H1 (cell line): ENCODE results near the gene ZNF791. TPM values are rescaled to one million over a fixed set of nuclear protein-coding genes. Genes with fewer than 3 reads are reported as not detected.

Source experiments
- CTCF ChIA-PET: fragments of 300-600 bp; sonication (Branson Sonifier 250); formaldehyde crosslinking; loops from one replicate; lab custom pipeline; 2021; ENCODE audit not compliant: partially characterized antibody; lab: Charles Lee
- POLR2A ChIA-PET: fragments of 300-600 bp; sonication (Branson Sonifier 250); formaldehyde crosslinking; loops from one replicate; lab custom pipeline; 2021; ENCODE audit warnings: inconsistent platforms; ENCODE audit not compliant: partially characterized antibody; lab: Charles Lee
- DNase-seq, 2 experiments: peaks; one replicate each; pipeline versions ENCODE4 v3.0.0 to v3.0.0-alpha.2; 2010 to 2022; ENCODE audit warnings: low spot score in 2 of 2, low read depth in 1 of 2, mixed read lengths in 1 of 2
- FAIRE-seq: peaks from 2 replicates; lab custom pipeline; 2011; peaks lifted over from hg19 to GRCh38; lab: Jason Lieb, UNC
- H2AFZ ChIP-seq: 2 replicates; pipeline ENCODE4 v1.8.1; 2012; ENCODE audit warnings: low read length, inconsistent platforms
- H2AK5ac ChIP-seq: 2 replicates; pipeline ENCODE4 v1.6.1; 2013; ENCODE audit warnings: low read depth, low read length
- H2BK120ac ChIP-seq: replicated peaks from 2 replicates; pipeline ENCODE3; 2013; ENCODE audit warnings: low read depth, low read length, inconsistent platforms
- H2BK12ac ChIP-seq: 2 replicates; pipeline ENCODE4 v1.6.1; 2013; ENCODE audit warnings: low read depth, low read length
- H2BK15ac ChIP-seq: 2 replicates; pipeline ENCODE4 v1.6.1; 2013; ENCODE audit warnings: low read length
- H2BK20ac ChIP-seq: 2 replicates; pipeline ENCODE4 v1.6.1; 2013; ENCODE audit warnings: low read length
- H2BK5ac ChIP-seq: 2 replicates; pipeline ENCODE4 v1.6.1; 2013; ENCODE audit warnings: low read depth, low read length
- H3K14ac ChIP-seq: 2 replicates; pipeline ENCODE4 v1.6.1; 2013; ENCODE audit warnings: inconsistent platforms; ENCODE audit not compliant: insufficient read length
- H3K18ac ChIP-seq: 2 replicates; pipeline ENCODE4 v1.6.1; 2013; ENCODE audit warnings: low read length; ENCODE audit errors: extremely low read depth
- H3K23ac ChIP-seq: 2 replicates; pipeline ENCODE4 v1.6.1; 2013; ENCODE audit warnings: inconsistent platforms; ENCODE audit not compliant: insufficient read length
- H3K23me2 ChIP-seq: 2 replicates; pipeline ENCODE4 v1.6.1; 2013; ENCODE audit warnings: low read depth, low read length
- H3K27ac ChIP-seq: 2 replicates; pipeline ENCODE4 v1.6.1; 2011; ENCODE audit warnings: low read depth, low read length, inconsistent platforms
- H3K27me3 ChIP-seq, 4 experiments: replicated peaks in 1 of 4; 1 replicate in 1 of 4; 2 replicates in 3 of 4; pipeline versions ENCODE4 v1.6.1 to v1.8.1; 2011 to 2013; ENCODE audit warnings: low read length in 3 of 4, mild to moderate bottlenecking in 3 of 4, inconsistent platforms in 2 of 4, mixed read lengths in 2 of 4, moderate library complexity in 1 of 4; ENCODE audit not compliant: control insufficient read depth in 3 of 4, insufficient read depth in 3 of 4; ENCODE audit errors: extremely low read depth in 1 of 4
- H3K36me3 ChIP-seq, 4 experiments: 2 replicates each; pipeline versions ENCODE4 v1.6.1 to v1.8.1; 2011 to 2013; ENCODE audit warnings: mild to moderate bottlenecking in 4 of 4, low read length in 3 of 4, moderate library complexity in 2 of 4, control low read depth in 1 of 4, inconsistent platforms in 1 of 4; ENCODE audit not compliant: insufficient read depth in 4 of 4, control insufficient read depth in 2 of 4
- H3K4ac ChIP-seq: replicated peaks from 2 replicates; pipeline ENCODE3; 2013; ENCODE audit warnings: low read length, low read depth, mixed read lengths, inconsistent platforms; ENCODE audit not compliant: insufficient read length
- H3K4me1 ChIP-seq, 4 experiments: replicated peaks in 1 of 4; 1 replicate in 1 of 4; 2 replicates in 3 of 4; pipeline versions ENCODE4 v1.6.1 to v1.8.1; 2011 to 2013; ENCODE audit warnings: low read length in 3 of 4, inconsistent platforms in 2 of 4, mixed read lengths in 1 of 4; ENCODE audit not compliant: insufficient read depth in 4 of 4, control insufficient read depth in 3 of 4
- H3K4me2 ChIP-seq, 2 experiments: 2 replicates each; pipeline versions ENCODE4 v1.6.1 to v1.8.1; 2011 to 2013; ENCODE audit warnings: low read depth in 2 of 2, low read length in 2 of 2, control low read depth in 1 of 2, inconsistent platforms in 1 of 2, mild to moderate bottlenecking in 1 of 2; ENCODE audit not compliant: insufficient read depth in 1 of 2
- H3K4me3 ChIP-seq, 4 experiments: fragments of 200-600, 300-600 bp in 1 of 4; sonication (generic), shearing (Covaris generic), sonication (Bioruptor Twin) in 1 of 4; 2 replicates each; pipeline versions ENCODE4 v1.5.1 to v1.8.1; 2011 to 2016; ENCODE audit warnings: low read length in 4 of 4, low read depth in 3 of 4, control low read depth in 2 of 4, inconsistent platforms in 2 of 4, mild to moderate bottlenecking in 2 of 4, mixed read lengths in 1 of 4, moderate library complexity in 1 of 4; ENCODE audit not compliant: insufficient read depth in 2 of 4; ENCODE audit errors: extremely low read depth in 1 of 4
- H3K56ac ChIP-seq: replicated peaks from 2 replicates; pipeline ENCODE3; 2013; ENCODE audit warnings: low read depth, mild to moderate bottlenecking, mixed read lengths, low read length, inconsistent platforms; ENCODE audit not compliant: insufficient read length
- H3K79me1 ChIP-seq: 2 replicates; pipeline ENCODE4 v1.6.1; 2013; ENCODE audit warnings: low read depth, low read length, control low read depth
- H3K79me2 ChIP-seq, 2 experiments: 2 replicates each; pipeline versions ENCODE4 v1.6.1 to v1.8.1; 2012 to 2013; ENCODE audit warnings: low read length in 2 of 2, mild to moderate bottlenecking in 2 of 2, inconsistent platforms in 1 of 2; ENCODE audit not compliant: insufficient read depth in 2 of 2, control insufficient read depth in 1 of 2
- H3K9ac ChIP-seq, 4 experiments: replicated peaks in 1 of 4; 1 replicate in 1 of 4; 2 replicates in 3 of 4; pipeline versions ENCODE4 v1.6.1 to v1.8.1; 2011 to 2013; ENCODE audit warnings: low read depth in 3 of 4, low read length in 3 of 4, control low read depth in 2 of 4, mild to moderate bottlenecking in 2 of 4, moderate library complexity in 2 of 4, inconsistent platforms in 1 of 4; ENCODE audit errors: extremely low read depth in 1 of 4
- H3K9me3 ChIP-seq, 2 experiments: 2 replicates each; pipeline versions ENCODE4 v1.6.1 to v1.8.1; 2012 to 2013; ENCODE audit warnings: mild to moderate bottlenecking in 2 of 2, moderate library complexity in 2 of 2, control low read depth in 1 of 2, inconsistent platforms in 1 of 2, low read depth in 1 of 2, low read length in 1 of 2, mixed read lengths in 1 of 2; ENCODE audit not compliant: insufficient read depth in 2 of 2
- H4K20me1 ChIP-seq, 2 experiments: replicated peaks in 1 of 2; 2 replicates each; pipeline versions ENCODE3 to v1.8.1; 2011 to 2013; ENCODE audit warnings: inconsistent platforms in 2 of 2, low read length in 2 of 2, mild to moderate bottlenecking in 1 of 2; ENCODE audit not compliant: insufficient read depth in 2 of 2, control insufficient read depth in 1 of 2
- H4K5ac ChIP-seq: 2 replicates; pipeline ENCODE4 v1.6.1; 2013; ENCODE audit warnings: low read length, low read depth, mixed read lengths, inconsistent platforms; ENCODE audit not compliant: insufficient read length
- H4K8ac ChIP-seq: 2 replicates; pipeline ENCODE4 v1.8.0; 2013; ENCODE audit warnings: mild to moderate bottlenecking, moderate library complexity, low read length, inconsistent platforms; ENCODE audit not compliant: insufficient read depth; ENCODE audit errors: extremely low read depth
- H4K91ac ChIP-seq: replicated peaks from 2 replicates; pipeline ENCODE3; 2013; ENCODE audit warnings: low read length, mixed read lengths, inconsistent platforms; ENCODE audit not compliant: insufficient read length
- BRCA1 ChIP-seq: IDR thresholded peaks from 2 replicates; pipeline ENCODE4 v1.6.1; 2012; ENCODE audit warnings: low read depth, low read length, improper control_type of control experiment
- CBX8 ChIP-seq: fragments of 300-800, 300-1000 bp; sonication (generic); IDR thresholded peaks from 2 replicates; pipeline ENCODE4 v1.7.1; 2016; ENCODE audit warnings: low read depth, low read length, borderline replicate concordance
- EP300 ChIP-seq, 2 experiments: IDR thresholded peaks; 1 replicate in 1 of 2; 2 replicates in 1 of 2; pipeline ENCODE4 v1.6.1; 2011 to 2012; ENCODE audit warnings: low read depth in 2 of 2, low read length in 2 of 2, mild to moderate bottlenecking in 2 of 2, borderline replicate concordance in 1 of 2, inconsistent platforms in 1 of 2, moderate library complexity in 1 of 2
- GABPA ChIP-seq: IDR thresholded peaks from 2 replicates; pipeline ENCODE4 v1.6.1; 2011; ENCODE audit warnings: mild to moderate bottlenecking, low read length, moderate library complexity, borderline replicate concordance; ENCODE audit not compliant: insufficient read depth
- NANOG ChIP-seq: IDR thresholded peaks from 2 replicates; pipeline ENCODE4 v1.6.1; 2011; ENCODE audit warnings: low read length, low read depth, mild to moderate bottlenecking, inconsistent platforms; ENCODE audit not compliant: insufficient read depth, poor library complexity, severe bottlenecking
- RFX5 ChIP-seq: IDR thresholded peaks from 2 replicates; pipeline ENCODE4 v1.6.1; 2011; ENCODE audit warnings: low read depth, low read length, improper control_type of control experiment, borderline replicate concordance
- SAP30 ChIP-seq: fragments of 300-600 bp; sonication (generic); IDR thresholded peaks from 2 replicates; pipeline ENCODE4 v1.7.1; 2012; ENCODE audit warnings: low read length, moderate library complexity, mild to moderate bottlenecking, inconsistent platforms; ENCODE audit not compliant: insufficient read depth, insufficient replicate concordance
- TBP ChIP-seq: IDR thresholded peaks from 2 replicates; pipeline ENCODE4 v1.6.1; 2011; ENCODE audit warnings: low read depth, low read length, improper control_type of control experiment
- YY1 ChIP-seq: IDR thresholded peaks from 2 replicates; pipeline ENCODE4 v1.6.1; 2011; ENCODE audit warnings: low read depth, mild to moderate bottlenecking, low read length
- ZNF274 ChIP-seq: IDR thresholded peaks from 2 replicates; pipeline ENCODE4 v1.7.0; 2012; ENCODE audit warnings: low read length, borderline replicate concordance; ENCODE audit errors: extremely low read depth
- WGBS, 2 experiments: shearing (Covaris generic) in 1 of 2; methylation state at CpG; one replicate each; pipeline versions ENCODE4 v1.1.6 to v1.1.7; 2013 to 2015; ENCODE audit warnings: low lambda C conversion rate in 2 of 2, mixed read lengths in 2 of 2, inconsistent platforms in 1 of 2, low coverage in 1 of 2, missing lambda C conversion rate in 1 of 2; ENCODE audit not compliant: insufficient replicate concordance in 2 of 2, insufficient coverage in 1 of 2, insufficient read length in 1 of 2; ENCODE audit errors: extremely low coverage in 1 of 2, missing lambda C conversion rate in 1 of 2; 5-methylcytosine and 5-hydroxymethylcytosine counted together
- polyA plus RNA-seq, 7 experiments: library from polyadenylated mRNA; depleted of rRNA in 3 of 7; stranded (reverse) in 5 of 7; unstranded in 2 of 7; fragments of >200 nt in 5 of 7; fragments of 200-250 nt in 2 of 7; gene quantifications; 1 replicate in 5 of 7; 2 replicates in 1 of 7; 4 replicates in 1 of 7; pipeline versions ENCODE4 v1.2.1 to v1.2.3, GENCODE V29; 2011 to 2013; ENCODE audit warnings: missing spikeins in 2 of 7, mixed read lengths in 2 of 7
- total RNA-seq: library from RNA; stranded (reverse); fragmentation: NEBNext Ultra II Directional; extraction: Animal tissue kit (Norgen Biotek cat#: 25700); gene quantifications from 2 replicates; pipeline ENCODE4 v1.2.1, GENCODE V29; 2021
- TF ChIP-seq, protein P1 (sequence below): IDR thresholded peaks from 2 replicates; pipeline ENCODE4 v1.6.1; 2011; ENCODE audit warnings: low read length, improper control_type of control experiment

ZNF791 gene
- total and polyA plus RNA-seq, 2 of the 8 experiments (the other 6 are each of a cell fraction or from before 2014, with no cell fraction given): 4.1 to 18.6 TPM

DNA sequence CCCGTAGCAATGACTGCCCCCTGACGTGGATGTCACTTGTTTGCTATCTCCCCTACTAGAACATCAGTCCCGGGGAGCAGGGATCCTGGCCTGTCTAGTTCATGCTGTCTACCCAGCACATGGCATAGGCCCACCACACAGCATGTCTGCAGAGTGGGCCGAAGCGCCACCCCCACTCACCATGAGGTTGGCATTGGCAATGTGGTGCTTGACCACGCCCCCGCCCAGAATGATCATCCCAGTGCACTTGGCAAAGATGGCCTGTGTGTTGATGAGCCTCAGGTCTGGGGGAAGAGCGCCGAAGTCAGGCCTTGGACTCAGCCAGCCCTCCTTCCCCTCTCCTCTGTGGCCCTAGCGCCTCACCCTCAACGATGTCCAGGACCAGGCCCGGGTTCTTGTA, 66.2 kb downstream of the ZNF791 start:
- Histone ChIP-seq H2AK5ac (no peak overlapping the region), H2BK15ac (no peak overlapping the region), H2BK20ac (no peak overlapping the region), H3K9me3 (no peaks in the 10 kb centered on the region; a peak in 1 of 4 replicates), H4K91ac (no peak overlapping the region), H3K4me2 (no peak overlapping the region), H3K9ac (no peak overlapping the region), H2BK5ac (no peak overlapping the region), H3K23ac (no peak overlapping the region), H3K27ac (no peak overlapping the region), H3K79me2 (peaks cover 0 to 11% of the 10 kb centered on the region in 2 experiments; a peak in 2 of 4 replicates), H3K36me3 (peaks cover 36 to 57% (median 52%) of the 10 kb centered on the region in 4 experiments), H3K4me1 (no peaks in the 10 kb centered on the region; a peak in 1 of 7 replicates), H2AFZ (no peak overlapping the region), H3K79me1 (peaks cover 9% of the 10 kb centered on the region; the same call in 1 of the 2 replicates), H4K8ac (peak overlapping the region; percentile 43; the same call in 1 of the 2 replicates), H2BK12ac (no peak overlapping the region), H4K20me1 (peaks cover 3 to 20% of the 10 kb centered on the region in 2 experiments), H3K4ac (no peak overlapping the region), H3K14ac (no peak overlapping the region), H3K4me3 (no peak overlapping the region), H3K56ac (no peak overlapping the region), H4K5ac (no peak overlapping the region), H3K27me3 (no peaks in the 10 kb centered on the region)
- FAIRE-seq (no peak), DNase-seq (no peak)
- CTCF ChIA-PET: interaction anchor here (0.6 to 3.5 kb wide), 15 partner anchors 9 to 171 kb away, joined by 3 to 20 read pairs (median 4); partner anchors contain the start of genes MAN2B1 and WDR83
- TF ChIP-seq GABPA: no peak
- no peak for TF ChIP-seq RFX5
- no peak for TF ChIP-seq CBX8
- TF ChIP-seq TBP: no peak
- no peak for TF ChIP-seq SAP30
- no peak for TF ChIP-seq BRCA1
- TF ChIP-seq, protein P1, sequence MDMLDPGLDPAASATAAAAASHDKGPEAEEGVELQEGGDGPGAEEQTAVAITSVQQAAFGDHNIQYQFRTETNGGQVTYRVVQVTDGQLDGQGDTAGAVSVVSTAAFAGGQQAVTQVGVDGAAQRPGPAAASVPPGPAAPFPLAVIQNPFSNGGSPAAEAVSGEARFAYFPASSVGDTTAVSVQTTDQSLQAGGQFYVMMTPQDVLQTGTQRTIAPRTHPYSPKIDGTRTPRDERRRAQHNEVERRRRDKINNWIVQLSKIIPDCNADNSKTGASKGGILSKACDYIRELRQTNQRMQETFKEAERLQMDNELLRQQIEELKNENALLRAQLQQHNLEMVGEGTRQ: no peak
- no peak for TF ChIP-seq ZNF274
- no peak for TF ChIP-seq NANOG
- no peak for TF ChIP-seq YY1
- no peak for TF ChIP-seq EP300 (IDR thresholded peaks at IDR 0.05; ENCODE audit: borderline replicate concordance in 1 of 2, low read depth in 2 of 2, low read length in 2 of 2)
- TF ChIP-seq, all 59 proteins: peak for 0
- H3K23me2 ChIP-seq: no peaks in the 10 kb centered on the region
- H2BK120ac ChIP-seq: no peak overlapping the region
- POLR2A ChIA-PET: interaction anchor here (0.6 to 6.4 kb wide), 11 partner anchors 8 to 102 kb away, joined by 3 to 93 read pairs (median 5); partner anchors contain the start of genes FBXW9, MAN2B1 and WDR83
- H3K18ac ChIP-seq: no peak overlapping the region
- 96% methylated on average over 12 of the region's 12 CpGs; no CpG with 5 or more reads in 1 of the 2 experiments for whole genome bisulfite sequencing, 2 experiments
